Activated naive CD4-positive, alpha-beta T cell treated with anti-CD3 and anti-CD28 coated beads, Interleukin-2, amount 50 U/mL, for 16 hours (primary cell): ENCODE results near the gene FAM227B.
"Not testable (repeated sequence)": the region's sequence is repeated elsewhere in the genome, so short reads cannot be mapped to it uniquely, and the experiment has no call there.

Source experiments
- DNase-seq: peaks from one replicate; pipeline ENCODE4 v3.0.0-alpha.2; 2020

FAM227B gene

GRCh38 chr15:49435174-49435573 is 185.4 kb downstream of the FAM227B start:
- DNase-seq = no peak

- DNase-seq = no peak
These were observed 190.6 kb downstream of the FAM227B start for GRCh38 chr15:49430046-49430445.

GRCh38 chr15:49428409-49429095 is 192.1 kb downstream of the FAM227B start:
- no peak for DNase-seq

- no peak for DNase-seq
These were observed 193.2 kb downstream of the FAM227B start for GRCh38 chr15:49427372-49427771.

GRCh38 chr15:49424954-49425353 is 195.7 kb downstream of the FAM227B start:
- DNase-seq = no peak

GRCh38 chr15:49423901-49424550 is 196.6 kb downstream of the FAM227B start:
- no peak for DNase-seq

GRCh38 chr15:49423021-49423420 is 197.6 kb downstream of the FAM227B start, which contains the start of gene FGF7:
Gene FGF7 (plus strand): TSS chr15:49423242. CDS start chr15:49424298, 1,056 bp downstream.
- DNase-seq = no peak

- no peak for DNase-seq
These were observed 198.6 kb downstream of the FAM227B start for GRCh38 chr15:49421991-49422390.

GRCh38 chr15:49418811-49419210 is 201.8 kb downstream of the FAM227B start:
- DNase-seq = no peak

GRCh38 chr15:49415638-49416037 is 205.0 kb downstream of the FAM227B start:
- no peak for DNase-seq

- DNase-seq = no peak
These were observed 205.5 kb downstream of the FAM227B start for GRCh38 chr15:49415149-49415548.

- DNase-seq = no peak
These were observed 207.8 kb downstream of the FAM227B start for GRCh38 chr15:49412797-49413196.

GRCh38 chr15:49410641-49411040 is 210.0 kb downstream of the FAM227B start:
- DNase-seq = no peak

- no peak for DNase-seq
These were observed 214.1 kb downstream of the FAM227B start for GRCh38 chr15:49406352-49407118.

GRCh38 chr15:49402515-49403296 is 217.9 kb downstream of the FAM227B start:
- DNase-seq = not testable (repeated sequence)

GRCh38 chr15:49387471-49387870 is 233.1 kb downstream of the FAM227B start:
- no peak for DNase-seq

GRCh38 chr15:49383266-49383665 is 237.4 kb downstream of the FAM227B start:
- no peak for DNase-seq

- DNase-seq = no peak
These were observed 238.2 kb downstream of the FAM227B start for GRCh38 chr15:49382394-49382793.

- DNase-seq = no peak
These were observed 239.7 kb downstream of the FAM227B start for GRCh38 chr15:49380912-49381311.

- DNase-seq = no peak
These were observed 240.6 kb downstream of the FAM227B start for GRCh38 chr15:49379996-49380395.

GRCh38 chr15:49372366-49372765 is 248.3 kb downstream of the FAM227B start:
- DNase-seq = no peak

- DNase-seq = no peak
These were observed 249.8 kb downstream of the FAM227B start for GRCh38 chr15:49370782-49371181.

- DNase-seq = no peak
These were observed 254.1 kb downstream of the FAM227B start for GRCh38 chr15:49366496-49366895.
